HEK293 (cell line): Measurements from ENCODE around the gene INTS15.

ENCODE experiments used
- CTCF ChIP-seq: fragments of 450-650 bp; formaldehyde crosslinking; IDR thresholded peaks from 2 replicates; pipeline ENCODE4 v1.5.1; 2016; ENCODE audit warnings: missing biosample characterization, missing genetic modification characterization
- GLIS2 ChIP-seq: fragments of 450-650 bp; formaldehyde crosslinking; IDR thresholded peaks from 2 replicates; pipeline ENCODE4 v1.5.1; 2016; ENCODE audit warnings: missing biosample characterization, missing genetic modification characterization
- ZNF175 ChIP-seq: fragments of 450-650 bp; formaldehyde crosslinking; IDR thresholded peaks from 2 replicates; pipeline ENCODE4 v1.5.1; 2016; ENCODE audit warnings: missing biosample characterization, missing genetic modification characterization
- ZNF2 ChIP-seq: fragments of 450-650 bp; formaldehyde crosslinking; IDR thresholded peaks from 2 replicates; pipeline ENCODE4 v1.5.1; 2016; ENCODE audit warnings: missing biosample characterization, missing genetic modification characterization
- TF ChIP-seq, protein P1 (sequence below): fragments of 450-650 bp; formaldehyde crosslinking; IDR thresholded peaks from 2 replicates; pipeline ENCODE4 v1.5.1; 2016; ENCODE audit warnings: missing biosample characterization, missing genetic modification characterization

GRCh38 chr7:6648066-6648814, 58.4 kb downstream of the INTS15 start:
- TF ChIP-seq ZNF2 (tag by site-specific recombination) (no peak), CTCF (no peak), GLIS2 (tag by site-specific recombination) (no peak), ZNF175 (tag by site-specific recombination) (no peak)
- TF ChIP-seq, protein P1, sequence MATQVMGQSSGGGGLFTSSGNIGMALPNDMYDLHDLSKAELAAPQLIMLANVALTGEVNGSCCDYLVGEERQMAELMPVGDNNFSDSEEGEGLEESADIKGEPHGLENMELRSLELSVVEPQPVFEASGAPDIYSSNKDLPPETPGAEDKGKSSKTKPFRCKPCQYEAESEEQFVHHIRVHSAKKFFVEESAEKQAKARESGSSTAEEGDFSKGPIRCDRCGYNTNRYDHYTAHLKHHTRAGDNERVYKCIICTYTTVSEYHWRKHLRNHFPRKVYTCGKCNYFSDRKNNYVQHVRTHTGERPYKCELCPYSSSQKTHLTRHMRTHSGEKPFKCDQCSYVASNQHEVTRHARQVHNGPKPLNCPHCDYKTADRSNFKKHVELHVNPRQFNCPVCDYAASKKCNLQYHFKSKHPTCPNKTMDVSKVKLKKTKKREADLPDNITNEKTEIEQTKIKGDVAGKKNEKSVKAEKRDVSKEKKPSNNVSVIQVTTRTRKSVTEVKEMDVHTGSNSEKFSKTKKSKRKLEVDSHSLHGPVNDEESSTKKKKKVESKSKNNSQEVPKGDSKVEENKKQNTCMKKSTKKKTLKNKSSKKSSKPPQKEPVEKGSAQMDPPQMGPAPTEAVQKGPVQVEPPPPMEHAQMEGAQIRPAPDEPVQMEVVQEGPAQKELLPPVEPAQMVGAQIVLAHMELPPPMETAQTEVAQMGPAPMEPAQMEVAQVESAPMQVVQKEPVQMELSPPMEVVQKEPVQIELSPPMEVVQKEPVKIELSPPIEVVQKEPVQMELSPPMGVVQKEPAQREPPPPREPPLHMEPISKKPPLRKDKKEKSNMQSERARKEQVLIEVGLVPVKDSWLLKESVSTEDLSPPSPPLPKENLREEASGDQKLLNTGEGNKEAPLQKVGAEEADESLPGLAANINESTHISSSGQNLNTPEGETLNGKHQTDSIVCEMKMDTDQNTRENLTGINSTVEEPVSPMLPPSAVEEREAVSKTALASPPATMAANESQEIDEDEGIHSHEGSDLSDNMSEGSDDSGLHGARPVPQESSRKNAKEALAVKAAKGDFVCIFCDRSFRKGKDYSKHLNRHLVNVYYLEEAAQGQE = no peak
